Hepatocyte (in vitro differentiated cells): Measurements from ENCODE around the gene CHCHD6.

ENCODE experiments used
- CTCF ChIP-seq: fragments of 200-600 bp; sonication (generic); IDR thresholded peaks from 2 replicates; pipeline ENCODE4 v1.5.1; 2016; ENCODE audit warnings: antibody characterized with exemption, mild to moderate bottlenecking; ENCODE audit not compliant: poor library complexity
- EZH2 ChIP-seq: fragments of 200-600 bp; sonication (generic); IDR thresholded peaks from 2 replicates; pipeline ENCODE4 v1.6.1; 2016; ENCODE audit warnings: antibody characterized with exemption, mild to moderate bottlenecking, borderline replicate concordance

DNA sequence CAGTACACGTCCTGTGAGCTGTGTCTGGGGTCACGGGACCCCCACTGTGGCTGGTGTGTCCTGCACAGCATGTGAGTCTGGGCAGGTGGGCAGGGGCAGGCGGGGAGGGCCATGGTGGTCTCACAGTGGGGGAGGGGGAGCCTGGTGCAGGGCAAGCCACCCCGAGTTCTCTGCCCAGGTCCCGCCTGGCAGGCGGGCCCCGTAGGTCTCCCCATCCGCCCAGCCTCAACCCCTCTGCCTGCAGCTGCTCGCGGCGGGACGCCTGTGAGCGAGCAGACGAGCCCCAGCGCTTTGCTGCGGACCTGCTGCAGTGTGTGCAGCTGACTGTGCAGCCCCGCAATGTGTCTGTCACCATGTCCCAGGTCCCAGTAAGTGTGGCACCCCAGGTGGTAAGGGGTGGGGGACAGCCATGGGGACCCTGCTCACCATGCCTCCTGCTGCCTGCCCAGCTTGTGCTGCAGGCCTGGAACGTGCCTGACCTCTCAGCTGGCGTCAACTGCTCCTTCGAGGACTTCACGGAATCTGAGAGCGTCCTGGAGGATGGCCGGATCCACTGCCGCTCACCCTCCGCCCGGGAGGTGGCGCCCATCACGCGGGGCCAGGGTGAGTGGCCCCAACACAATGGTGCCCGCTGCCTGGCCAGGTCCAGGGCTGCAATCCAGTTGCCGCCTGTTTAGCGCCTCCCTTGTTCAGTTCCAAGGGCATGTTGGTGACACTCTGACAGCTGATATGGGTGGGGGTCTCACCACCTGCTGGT, 300.8 kb downstream of the CHCHD6 start:
- no peak for TF ChIP-seq CTCF
- TF ChIP-seq EZH2, result no peak
